Stimulated activated CD8-positive, alpha-beta memory T cell treated with anti-CD3 and anti-CD28 coated beads, Interleukin-7, amount 100 ng/mL, for 48 hours (primary cell): Measurements from ENCODE around the gene DMXL1.

Experiments used
- DNase-seq, 2 donors: peaks; one replicate each; pipeline ENCODE4 v3.0.0-alpha.2; 2020; ENCODE audit warnings: low read depth in 1 of 2; ENCODE audit errors: extremely low read depth in 1 of 2

Gene DMXL1

GRCh38 chr5:119070828-119071560 lies at the start of gene DMXL1:
Gene DMXL1, plus strand, starts transcription at chr5:119071087. Its CDS starts 483 bp downstream, at chr5:119071570.
- DNase-seq: peak; percentile 86 to 98

GRCh38 chr5:119021149-119021732 lies 49.6 kb upstream of the DMXL1 start:
- DNase-seq: no peak

- DNase-seq: no peak
Measured at GRCh38 chr5:119022017-119022745, 48.7 kb upstream of the DMXL1 start.

GRCh38 chr5:119022773-119023172 lies 48.1 kb upstream of the DMXL1 start:
- no peak for DNase-seq

GRCh38 chr5:119028575-119028974 lies 42.3 kb upstream of the DMXL1 start:
- no peak for DNase-seq

GRCh38 chr5:119031011-119031886 lies 39.6 kb upstream of the DMXL1 start:
- no peak for DNase-seq

GRCh38 chr5:119031905-119032304 lies 39.0 kb upstream of the DMXL1 start:
- peak in 1 of 2 donors; percentile 25 for DNase-seq

GRCh38 chr5:119032656-119033055 lies 38.2 kb upstream of the DMXL1 start:
- no peak for DNase-seq

GRCh38 chr5:119033135-119033534 lies 37.8 kb upstream of the DMXL1 start:
- DNase-seq: no peak

- no peak for DNase-seq
Measured at GRCh38 chr5:119036101-119036762, 34.7 kb upstream of the DMXL1 start.

- DNase-seq: no peak
Measured at GRCh38 chr5:119037496-119038215, 33.2 kb upstream of the DMXL1 start.

GRCh38 chr5:119048246-119048645 lies 22.6 kb upstream of the DMXL1 start:
- DNase-seq: no peak

GRCh38 chr5:119049824-119050449 lies 20.9 kb upstream of the DMXL1 start:
- DNase-seq: no peak

GRCh38 chr5:119054101-119054500 lies 16.8 kb upstream of the DMXL1 start:
- DNase-seq: no peak

- DNase-seq: no peak
Measured at GRCh38 chr5:119055294-119055693, 15.6 kb upstream of the DMXL1 start.

- no peak for DNase-seq
Measured at GRCh38 chr5:119058979-119059529, 11.8 kb upstream of the DMXL1 start.

- no peak for DNase-seq
Measured at GRCh38 chr5:119059740-119060255, 11.1 kb upstream of the DMXL1 start.

- no peak for DNase-seq
Measured at GRCh38 chr5:119063579-119064379, 7.1 kb upstream of the DMXL1 start.
